HG03039 (cell line): ENCODE results near the gene TUG1.

Experiments
- ATAC-seq: cut with Tn5 transposase; IDR thresholded peaks from one replicate; pipeline ENCODE4 v1.9.1; 2021; ENCODE audit warnings: mild to moderate bottlenecking, moderate library complexity; ENCODE audit not compliant: unreplicated experiment

The TUG1 gene

GRCh38 chr22:30968924-30969531 lies at the start of gene TUG1:
TUG1 (plus strand) TSS chr22:30969265.
- ATAC-seq, result peak; percentile 82

- ATAC-seq, result no peak
These were observed 49.1 kb upstream of the TUG1 start for GRCh38 chr22:30919973-30920372.

- no peak for ATAC-seq
These were observed 48.7 kb upstream of the TUG1 start for GRCh38 chr22:30920407-30920806.

GRCh38 chr22:30921108-30921507 lies 48.0 kb upstream of the TUG1 start:
- ATAC-seq, result no peak

- no peak for ATAC-seq
These were observed 46.9 kb upstream of the TUG1 start for GRCh38 chr22:30922151-30922611.

GRCh38 chr22:30923168-30923900 lies 45.7 kb upstream of the TUG1 start:
- no peak for ATAC-seq

- no peak for ATAC-seq
These were observed 43.4 kb upstream of the TUG1 start for GRCh38 chr22:30925667-30926066.

GRCh38 chr22:30926706-30927105 lies 42.4 kb upstream of the TUG1 start:
- no peak for ATAC-seq

GRCh38 chr22:30927806-30928205 lies 41.3 kb upstream of the TUG1 start:
- no peak for ATAC-seq

- ATAC-seq, result no peak
These were observed 40.7 kb upstream of the TUG1 start for GRCh38 chr22:30928401-30928800.

GRCh38 chr22:30930228-30930627 lies 38.8 kb upstream of the TUG1 start:
- ATAC-seq, result no peak

- ATAC-seq, result no peak
These were observed 37.3 kb upstream of the TUG1 start for GRCh38 chr22:30931541-30932300.

GRCh38 chr22:30932661-30933060 lies 36.4 kb upstream of the TUG1 start:
- no peak for ATAC-seq

GRCh38 chr22:30933457-30933856 lies 35.6 kb upstream of the TUG1 start:
- no peak for ATAC-seq

GRCh38 chr22:30934053-30934452 lies 35.0 kb upstream of the TUG1 start:
- no peak for ATAC-seq

GRCh38 chr22:30940685-30941362 lies 28.2 kb upstream of the TUG1 start:
- no peak for ATAC-seq

- ATAC-seq, result no peak
These were observed 27.7 kb upstream of the TUG1 start for GRCh38 chr22:30941363-30941740.

- ATAC-seq, result no peak
These were observed 25.7 kb upstream of the TUG1 start for GRCh38 chr22:30943368-30943767.

GRCh38 chr22:30944986-30945385 lies 24.1 kb upstream of the TUG1 start:
- no peak for ATAC-seq

GRCh38 chr22:30945653-30946052 lies 23.4 kb upstream of the TUG1 start:
- no peak for ATAC-seq

- ATAC-seq, result no peak
These were observed 22.7 kb upstream of the TUG1 start for GRCh38 chr22:30946354-30946753.
